ENCODE measurements around the gene FOXP2. TPM values are rescaled to one million over a fixed set of nuclear protein-coding genes. Genes with fewer than 3 reads are reported as not detected.

Gene FOXP2
- total and polyA plus RNA-seq, 9 of the 15 experiments (the other 6 are each of a cell fraction or from before 2014, with no cell fraction given): not detected

DNA sequence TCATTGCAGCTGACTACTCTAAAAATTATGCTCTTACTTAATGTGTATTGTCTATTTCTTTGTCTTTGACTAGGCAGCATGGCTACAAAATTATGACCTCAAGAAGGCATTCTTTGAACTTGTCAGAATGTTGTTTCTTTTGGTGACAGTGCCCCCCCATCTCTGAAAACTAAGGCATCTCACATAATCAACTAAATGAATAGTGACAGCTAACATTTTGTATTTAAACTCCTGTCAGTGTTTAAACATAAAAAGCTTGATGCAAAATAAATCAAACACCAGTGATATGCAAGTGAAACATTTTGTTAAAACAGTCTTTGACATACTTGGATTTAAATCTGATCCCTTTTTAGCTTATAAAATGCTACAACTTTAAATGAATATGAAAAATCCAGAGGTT is 233.5 kb downstream of the FOXP2 start (continued):
- TF ChIP-seq, protein P1, sequence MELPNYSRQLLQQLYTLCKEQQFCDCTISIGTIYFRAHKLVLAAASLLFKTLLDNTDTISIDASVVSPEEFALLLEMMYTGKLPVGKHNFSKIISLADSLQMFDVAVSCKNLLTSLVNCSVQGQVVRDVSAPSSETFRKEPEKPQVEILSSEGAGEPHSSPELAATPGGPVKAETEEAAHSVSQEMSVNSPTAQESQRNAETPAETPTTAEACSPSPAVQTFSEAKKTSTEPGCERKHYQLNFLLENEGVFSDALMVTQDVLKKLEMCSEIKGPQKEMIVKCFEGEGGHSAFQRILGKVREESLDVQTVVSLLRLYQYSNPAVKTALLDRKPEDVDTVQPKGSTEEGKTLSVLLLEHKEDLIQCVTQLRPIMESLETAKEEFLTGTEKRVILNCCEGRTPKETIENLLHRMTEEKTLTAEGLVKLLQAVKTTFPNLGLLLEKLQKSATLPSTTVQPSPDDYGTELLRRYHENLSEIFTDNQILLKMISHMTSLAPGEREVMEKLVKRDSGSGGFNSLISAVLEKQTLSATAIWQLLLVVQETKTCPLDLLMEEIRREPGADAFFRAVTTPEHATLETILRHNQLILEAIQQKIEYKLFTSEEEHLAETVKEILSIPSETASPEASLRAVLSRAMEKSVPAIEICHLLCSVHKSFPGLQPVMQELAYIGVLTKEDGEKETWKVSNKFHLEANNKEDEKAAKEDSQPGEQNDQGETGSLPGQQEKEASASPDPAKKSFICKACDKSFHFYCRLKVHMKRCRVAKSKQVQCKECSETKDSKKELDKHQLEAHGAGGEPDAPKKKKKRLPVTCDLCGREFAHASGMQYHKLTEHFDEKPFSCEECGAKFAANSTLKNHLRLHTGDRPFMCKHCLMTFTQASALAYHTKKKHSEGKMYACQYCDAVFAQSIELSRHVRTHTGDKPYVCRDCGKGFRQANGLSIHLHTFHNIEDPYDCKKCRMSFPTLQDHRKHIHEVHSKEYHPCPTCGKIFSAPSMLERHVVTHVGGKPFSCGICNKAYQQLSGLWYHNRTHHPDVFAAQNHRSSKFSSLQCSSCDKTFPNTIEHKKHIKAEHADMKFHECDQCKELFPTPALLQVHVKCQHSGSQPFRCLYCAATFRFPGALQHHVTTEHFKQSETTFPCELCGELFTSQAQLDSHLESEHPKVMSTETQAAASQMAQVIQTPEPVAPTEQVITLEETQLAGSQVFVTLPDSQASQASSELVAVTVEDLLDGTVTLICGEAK (IDR thresholded peaks at IDR 0.05): no peak
- TF ChIP-seq, protein P1 (CRISPR knock-in tag; IDR thresholded peaks at IDR 0.05): no peak
- TF ChIP-seq FOXJ2 (tag; IDR thresholded peaks at IDR 0.05) (no peak), ZKSCAN8 (CRISPR knock-in tag; IDR thresholded peaks at IDR 0.05) (no peak), ZNF212 (CRISPR knock-in tag; IDR thresholded peaks at IDR 0.05) (no peak)
